Measurements from ENCODE around the gene TAP2. TPM values are rescaled to one million over a fixed set of nuclear protein-coding genes. Genes with fewer than 3 reads are reported as not detected.
A peak's percentile ranks its signal among the peaks of the same experiment; 100 is the strongest.

Gene TAP2
- total RNA-seq, 1 donor from 2014 or later, result 19.3 TPM

DNA sequence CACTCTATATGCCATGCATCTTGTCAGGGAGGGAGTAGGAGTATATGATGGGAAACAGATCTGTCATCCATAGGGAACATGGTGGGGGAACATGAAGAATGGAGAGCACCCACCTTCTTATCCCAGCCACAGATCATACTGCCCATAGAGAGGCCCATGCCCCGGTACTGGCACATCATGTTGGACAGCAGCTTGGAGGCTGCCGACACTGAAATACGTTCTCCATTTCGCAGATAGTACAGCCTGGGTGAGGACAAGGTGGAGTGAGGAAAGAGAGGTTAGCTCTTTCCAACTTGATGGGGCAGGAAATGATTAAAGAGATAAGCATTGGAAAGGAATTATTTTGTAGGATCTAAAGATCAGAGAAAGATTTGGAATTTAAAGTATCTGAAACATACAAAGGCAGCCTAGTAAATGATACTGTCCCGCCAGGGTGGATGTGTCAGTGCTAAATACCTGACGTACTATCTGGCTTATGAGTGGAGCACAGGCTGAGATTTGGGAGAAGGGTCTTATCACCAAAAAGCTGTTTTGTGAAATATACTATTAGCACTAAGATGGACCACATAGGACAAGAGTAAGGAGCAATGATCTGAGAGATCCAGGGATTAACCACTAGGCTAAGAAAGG lies 3.6 kb upstream of the TAP2 start:
- no peak for ATAC-seq

DNA sequence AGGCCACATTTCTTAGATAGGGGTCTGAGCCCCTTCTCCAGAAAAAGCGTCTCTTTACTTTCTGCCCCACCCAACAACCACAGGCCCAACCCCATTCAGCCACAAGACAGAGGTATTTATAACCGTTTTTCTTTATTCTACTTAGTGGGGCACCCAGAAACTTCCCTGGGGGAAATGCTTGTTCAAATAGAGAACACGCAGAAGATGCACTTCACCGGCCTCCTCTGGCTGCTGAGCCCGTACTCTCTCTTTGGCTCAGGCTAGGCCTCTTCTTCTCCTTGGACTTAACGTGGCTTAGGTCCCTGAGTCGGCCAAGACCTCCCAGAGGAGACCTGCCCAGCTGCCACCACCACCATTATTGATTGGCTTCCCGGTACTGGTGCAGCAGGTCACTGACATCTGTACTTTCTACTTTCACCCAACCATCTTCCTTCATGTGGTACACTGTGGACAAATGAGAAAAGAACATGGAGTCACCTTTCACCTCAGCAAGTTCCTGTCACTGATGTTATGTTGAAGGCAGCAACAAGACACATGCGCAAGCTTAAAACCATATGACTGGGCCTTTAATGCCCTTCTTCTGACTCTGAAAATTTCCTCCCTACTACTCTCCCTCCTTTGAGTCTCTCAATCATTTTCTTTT lies 2.2 kb upstream of the TAP2 start:
- DNase-seq (ENCODE audit: missing footprints) (no peak), ATAC-seq (no peak)
- intact Hi-C loops (cut with DNase I), result no loop called here

More for the DNA sequence above, 3.6 kb upstream of the TAP2 start:
- no peak for DNase-seq (ENCODE audit: missing footprints)
- intact Hi-C loops (cut with DNase I), result no loop called here

DNA sequence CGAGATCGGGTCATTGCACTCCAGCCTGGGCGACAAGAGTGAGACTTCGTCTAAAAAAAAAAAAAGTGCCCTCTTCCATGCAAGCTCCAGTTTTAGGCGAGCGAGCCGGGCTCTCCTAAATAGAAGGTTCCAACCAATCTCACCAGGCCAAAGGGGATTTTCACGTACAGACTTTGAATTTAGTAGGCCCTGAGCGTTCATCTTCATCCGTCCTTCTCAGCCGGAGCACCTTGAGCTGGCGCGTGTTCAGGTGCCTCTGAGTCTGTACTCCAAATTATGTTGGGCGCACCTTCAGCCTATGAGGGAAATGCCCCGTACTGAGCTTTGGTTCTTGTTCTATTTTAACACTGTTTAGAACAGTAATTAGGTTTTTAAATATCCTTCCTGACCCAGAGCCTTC lies 817 bp upstream of the TAP2 start:
- ATAC-seq, result no peak
- intact Hi-C loops (cut with DNase I), result loop anchor here (5.0 kb wide), 1 partner anchor 133 kb away; no protein-coding TSS in a partner anchor

DNA sequence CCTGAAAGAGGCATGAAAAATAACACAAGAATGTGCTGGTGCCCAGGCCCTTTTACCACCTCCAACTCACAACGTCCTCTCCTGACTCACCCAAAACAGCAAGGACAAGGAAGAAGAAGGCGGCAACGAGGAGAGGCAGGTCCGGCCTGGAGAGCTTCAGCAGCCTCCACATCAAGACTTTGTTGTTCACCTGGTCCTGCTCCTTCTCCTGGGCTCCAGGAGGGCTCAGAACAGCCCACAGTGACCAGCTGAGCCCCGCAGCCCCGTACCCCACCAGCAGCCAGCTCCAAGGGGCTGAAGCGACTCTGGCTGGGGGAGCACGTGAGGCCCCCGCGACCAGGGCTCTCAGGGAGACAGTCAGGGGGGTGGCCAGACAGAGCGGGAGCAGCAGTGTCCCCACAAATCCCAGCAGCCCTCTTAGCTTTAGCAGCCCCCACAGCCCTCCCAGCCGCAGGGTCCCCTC lies 857 bp downstream of the TAP2 start:
- no peak for ATAC-seq

More for the DNA sequence above, 817 bp upstream of the TAP2 start:
- no peak for DNase-seq (ENCODE audit: missing footprints)

DNA sequence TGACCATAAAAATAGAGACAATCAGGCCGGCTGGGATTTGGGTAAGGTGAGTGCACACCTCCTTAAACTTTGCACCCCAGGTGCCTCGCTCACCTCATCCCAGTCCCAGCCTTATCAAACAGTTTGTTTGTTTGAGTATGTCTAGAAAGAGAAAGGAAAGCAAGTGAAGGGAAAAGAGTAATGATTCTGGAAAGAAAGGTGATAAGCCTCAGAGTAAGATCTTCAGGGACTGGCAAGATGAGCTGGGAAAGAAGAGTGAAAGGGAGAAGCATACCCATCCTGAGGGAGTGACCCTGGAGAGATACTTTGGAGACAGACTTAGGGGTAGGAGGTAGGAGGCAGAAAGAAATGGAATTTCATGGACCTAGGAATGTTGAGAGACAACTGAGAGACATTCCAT lies 1.7 kb downstream of the TAP2 start:
- ATAC-seq, result no peak
- intact Hi-C loops (cut with DNase I), result loop anchor here (5.0 kb wide), 1 partner anchor 135 kb away; no protein-coding TSS in a partner anchor
- no peak for DNase-seq (ENCODE audit: missing footprints)

More for the DNA sequence above, 857 bp downstream of the TAP2 start:
- DNase-seq (ENCODE audit: missing footprints), result no peak
- intact Hi-C loops (cut with DNase I), result loop anchor here (1.0 to 5.0 kb wide), 3 partner anchors 17 to 135 kb away; partner anchors contain the start of gene PSMB9

DNA sequence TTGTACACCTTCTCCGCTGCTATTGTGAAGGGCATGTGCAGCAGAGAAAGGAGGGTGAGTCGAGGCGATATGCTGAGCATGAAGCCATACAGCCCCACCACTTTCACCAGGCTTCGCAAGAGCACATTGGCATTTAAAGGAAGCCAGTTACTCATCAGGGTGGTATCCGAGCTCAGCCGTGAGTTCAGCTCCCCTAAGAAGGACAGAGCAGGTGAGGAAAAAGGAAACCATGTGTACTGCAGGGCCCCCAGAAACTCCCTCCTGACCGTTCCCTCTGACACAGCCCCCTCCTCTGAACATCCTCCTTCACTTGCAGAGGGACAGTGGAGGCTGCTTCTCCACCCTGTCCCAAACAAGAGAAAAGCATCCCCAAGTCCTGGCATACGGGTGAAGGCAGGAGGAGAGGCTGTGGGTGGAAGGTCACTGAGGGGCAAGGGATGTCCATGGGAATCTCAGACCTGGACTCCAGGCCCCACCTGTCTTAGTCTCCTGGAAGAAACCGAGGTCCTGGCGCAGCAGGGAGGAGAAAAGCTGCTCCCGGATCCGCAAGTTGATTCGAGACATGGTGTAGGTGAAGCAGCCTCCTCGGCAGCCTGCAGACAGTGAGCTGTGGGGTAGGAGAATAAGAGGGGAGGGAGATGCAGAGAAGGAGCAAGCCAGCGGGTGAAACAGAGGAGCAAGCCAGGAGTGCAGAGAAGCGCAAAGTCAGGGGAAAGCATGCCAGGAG lies 3.2 kb downstream of the TAP2 start:
- intact Hi-C loops (cut with DNase I), result loop anchor here (5.0 kb wide), 1 partner anchor 137 kb away; no protein-coding TSS in a partner anchor
- no peak for ATAC-seq
- no peak for DNase-seq (ENCODE audit: missing footprints)

DNA sequence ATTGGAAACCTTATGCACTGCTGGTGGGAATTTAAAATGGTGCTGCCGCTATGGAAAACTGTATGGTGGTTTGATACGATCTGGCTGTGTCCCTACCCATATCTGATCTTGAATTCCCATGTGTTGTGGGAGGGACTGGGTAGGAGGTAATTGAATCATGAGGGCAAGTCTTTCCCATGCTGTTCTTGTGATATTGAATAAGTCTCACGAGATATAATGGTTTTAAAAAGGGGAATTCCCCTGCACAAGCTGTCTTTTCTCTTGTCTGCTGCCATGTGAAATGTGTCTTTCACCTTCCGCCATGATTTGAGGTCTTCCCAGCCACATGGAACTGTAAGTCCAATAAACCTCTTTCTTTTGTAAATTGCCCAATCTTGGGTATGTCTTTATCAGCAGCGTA lies 4.9 kb downstream of the TAP2 start:
- no peak for DNase-seq (ENCODE audit: missing footprints)
- ATAC-seq, result no peak
- intact Hi-C loops (cut with DNase I), result no loop called here

DNA sequence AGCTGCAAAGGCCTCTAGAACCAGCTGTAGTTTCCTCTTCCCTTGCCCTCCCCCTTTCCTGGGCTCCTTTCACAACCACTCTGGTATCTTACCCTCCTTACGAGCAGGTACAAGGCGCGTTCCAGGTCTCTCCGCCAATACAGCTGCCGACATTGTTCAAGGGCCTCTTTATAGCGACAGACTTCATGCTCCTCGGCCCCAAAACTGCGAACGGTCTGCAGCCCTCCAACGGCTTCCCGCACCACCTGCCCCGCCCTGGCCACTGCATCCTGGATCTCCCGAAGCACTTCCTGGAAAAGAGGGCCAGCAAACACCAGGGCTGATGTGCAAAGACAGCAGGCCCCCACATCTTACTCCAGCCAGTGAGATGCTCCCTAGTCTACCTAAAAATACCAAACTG lies 6.0 kb downstream of the TAP2 start:
- DNase-seq (ENCODE audit: missing footprints), result no peak
- intact Hi-C loops (cut with DNase I), result no loop called here
- ATAC-seq, result no peak

DNA sequence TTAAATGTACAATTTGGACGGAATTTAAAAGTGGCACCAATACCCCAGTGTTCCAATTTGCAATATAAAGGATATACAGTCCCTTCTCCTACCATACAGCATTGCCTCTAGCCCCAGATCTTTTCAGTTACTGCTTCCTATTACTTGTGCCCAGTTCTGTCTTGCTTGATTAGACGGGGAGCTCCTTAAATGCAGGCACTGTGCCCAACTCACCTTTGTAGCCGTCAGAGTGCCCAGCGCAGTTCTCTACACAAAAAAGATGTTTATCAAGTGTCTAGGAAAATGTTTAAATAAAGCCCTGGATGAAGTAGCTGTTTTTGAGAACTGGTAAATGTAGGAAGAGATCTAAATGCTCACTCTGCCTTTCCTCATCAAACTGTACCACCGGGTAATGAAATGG lies 7.6 kb downstream of the TAP2 start:
- intact Hi-C loops (cut with DNase I), result no loop called here
- DNase-seq (ENCODE audit: missing footprints) (no peak), ATAC-seq (no peak)

DNA sequence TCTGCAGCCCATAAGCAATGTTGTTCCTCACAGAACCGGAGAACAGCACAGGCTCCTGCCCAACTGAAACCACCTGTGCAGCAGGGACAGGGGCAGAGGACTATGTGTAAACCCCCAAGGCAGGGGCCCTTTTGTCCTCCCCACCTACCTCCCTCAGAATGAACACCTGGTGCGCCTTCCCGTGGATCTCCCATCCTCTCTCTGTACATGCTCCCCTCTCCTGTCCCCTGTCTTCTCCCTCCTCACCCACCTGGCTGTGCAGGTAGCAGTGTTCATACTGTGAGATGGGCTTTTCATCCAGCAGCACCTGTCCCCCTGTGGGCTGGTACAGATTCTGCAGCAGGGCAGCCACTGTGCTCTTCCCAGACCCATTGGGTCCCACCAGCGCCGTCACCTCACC lies 8.5 kb downstream of the TAP2 start:
- intact Hi-C loops (cut with DNase I), result no loop called here
- no peak for ATAC-seq
- DNase-seq (ENCODE audit: missing footprints), result no peak

DNA sequence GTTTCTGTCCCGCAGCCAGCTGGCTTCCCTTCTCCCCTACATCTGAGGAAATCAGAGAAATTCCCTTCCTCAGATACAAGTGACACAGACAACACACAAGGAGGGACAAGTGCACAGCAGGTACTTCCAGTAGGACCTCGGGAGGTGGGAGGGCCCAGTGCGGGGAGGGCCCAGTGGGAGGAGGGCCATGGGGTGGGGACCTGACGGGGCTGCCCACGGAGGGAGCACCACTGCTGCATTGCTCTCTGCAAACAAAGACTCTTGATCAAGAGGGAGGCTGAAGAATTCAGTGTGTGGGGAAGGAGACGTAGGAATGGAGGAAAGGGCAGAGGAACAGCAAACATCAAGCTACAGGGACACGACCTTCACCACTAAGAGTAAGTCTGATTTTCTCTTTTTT lies 9.0 kb downstream of the TAP2 start:
- DNase-seq (ENCODE audit: missing footprints), result no peak
- intact Hi-C loops (cut with DNase I), result no loop called here

DNA sequence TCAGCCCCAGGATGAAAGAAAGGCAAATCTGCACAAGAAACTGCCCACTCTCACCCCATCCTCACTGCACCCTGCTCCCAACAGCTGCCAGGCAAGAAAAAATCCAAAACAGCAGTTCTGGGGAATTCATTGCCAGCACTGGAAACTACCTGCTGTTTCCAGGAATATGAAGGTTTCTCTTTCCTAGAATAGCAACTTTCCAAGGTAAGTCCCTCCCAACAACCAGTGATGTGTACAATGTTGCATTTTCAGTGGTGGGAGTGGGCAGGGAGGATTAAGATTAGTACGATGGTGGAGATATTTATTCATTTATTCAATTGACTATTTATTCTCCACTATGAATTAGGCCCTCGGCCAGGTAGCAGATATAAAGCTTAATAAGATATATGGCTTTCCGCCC lies 11.5 kb downstream of the TAP2 start:
- intact Hi-C loops (cut with DNase I), result loop anchor here (2.0 kb wide), 1 partner anchor 38 kb away; no protein-coding TSS in a partner anchor
- DNase-seq (ENCODE audit: missing footprints) (no peak), ATAC-seq (no peak)

More for the DNA sequence above, 9.0 kb downstream of the TAP2 start:
- no peak for ATAC-seq

DNA sequence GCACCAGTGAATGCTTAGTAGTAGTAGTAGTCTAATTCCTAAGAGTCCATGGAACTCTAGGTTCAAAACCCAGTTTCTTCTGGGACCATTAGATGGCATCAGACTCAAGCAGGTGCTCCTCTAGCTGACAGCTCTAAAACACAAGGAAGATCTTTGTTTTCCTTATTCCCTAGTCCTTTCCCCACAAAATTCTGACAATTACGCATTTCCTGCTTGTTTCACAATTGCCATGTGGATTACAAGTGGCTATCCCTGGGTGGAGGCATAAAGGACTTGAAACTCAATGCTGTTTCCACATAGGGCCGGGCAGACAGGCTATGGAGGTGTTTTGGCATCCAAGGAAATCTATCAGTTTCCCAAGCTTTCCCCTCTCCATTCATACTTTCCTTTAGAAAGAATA lies 12.6 kb downstream of the TAP2 start:
- DNase-seq (ENCODE audit: missing footprints) (no peak), ATAC-seq (peak; percentile 85)
- intact Hi-C loops (cut with DNase I), result loop anchor here (2.0 kb wide), 1 partner anchor 39 kb away; no protein-coding TSS in a partner anchor

DNA sequence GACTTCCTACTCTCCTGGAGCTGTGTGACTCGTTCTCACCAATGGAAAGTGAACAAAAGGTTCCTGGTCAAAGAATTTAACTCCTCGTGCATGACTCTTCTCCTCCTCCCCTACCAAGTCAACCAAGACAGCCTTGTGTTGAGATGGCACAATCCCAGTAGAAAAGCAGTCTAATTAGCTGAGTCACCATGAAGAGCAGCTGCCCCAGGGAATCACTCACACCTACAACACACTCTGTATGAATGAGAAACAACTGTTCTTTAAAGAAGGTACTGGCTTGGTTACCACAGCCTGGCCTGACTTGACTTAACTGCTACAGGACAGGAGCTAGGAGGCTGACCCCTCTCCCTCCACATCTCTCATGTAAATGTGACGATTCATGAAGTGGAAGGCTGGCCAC lies 18.8 kb downstream of the TAP2 start:
- intact Hi-C loops (cut with DNase I), result no loop called here
- no peak for ATAC-seq

DNA sequence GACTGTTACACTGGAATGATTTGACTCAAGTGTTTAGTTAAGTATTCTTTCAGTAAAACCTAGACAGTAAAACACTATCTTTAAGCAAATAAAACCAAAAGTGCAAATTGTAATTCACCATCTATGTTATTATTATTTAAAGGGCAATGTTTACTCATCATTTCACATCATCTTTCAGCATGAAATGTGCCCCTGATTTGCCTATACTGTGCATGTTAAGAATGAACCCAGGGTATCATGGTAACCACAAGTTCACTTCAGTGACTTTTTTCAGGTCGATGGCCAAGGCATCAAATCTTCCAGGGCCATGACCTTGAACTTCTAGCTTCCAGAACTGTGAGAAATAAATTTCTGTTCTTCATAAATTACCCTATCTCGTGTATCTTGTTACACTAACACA lies 19.7 kb downstream of the TAP2 start:
- no peak for ATAC-seq
- DNase-seq (ENCODE audit: missing footprints), result no peak
- intact Hi-C loops (cut with DNase I), result no loop called here

More for the DNA sequence above, 18.8 kb downstream of the TAP2 start:
- DNase-seq (ENCODE audit: missing footprints), result no peak

DNA sequence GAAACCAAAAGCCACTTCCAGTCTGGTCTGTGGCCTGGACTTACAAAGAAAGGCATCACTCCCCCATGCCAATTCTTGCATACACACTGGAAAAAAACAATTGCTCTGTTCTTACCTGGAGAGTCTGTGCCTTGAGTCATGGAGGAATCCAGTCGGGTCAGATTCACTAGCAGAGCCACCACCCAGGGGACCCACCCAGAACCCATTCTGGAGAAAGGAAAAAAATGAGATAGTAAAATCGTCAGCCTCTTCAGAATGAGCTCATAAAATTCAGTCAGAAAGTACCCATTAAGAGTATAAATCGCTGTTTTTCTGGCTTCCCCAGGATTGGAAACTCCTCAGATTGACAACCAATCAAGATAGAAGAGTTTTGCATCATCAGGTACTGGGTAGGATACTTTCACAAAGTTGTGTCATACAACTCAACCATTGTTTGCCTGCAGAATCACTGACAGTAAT lies 21.8 kb downstream of the TAP2 start, which contains the start of gene HLA-DOB:
Gene HLA-DOB (minus strand): TSS at position 257 of the 459 bp plus-strand sequence. CDS start 51 bp downstream, at position 206.
- DNase-seq (ENCODE audit: missing footprints) (no peak), ATAC-seq (no peak)
- intact Hi-C loops (cut with DNase I), result no loop called here

DNA sequence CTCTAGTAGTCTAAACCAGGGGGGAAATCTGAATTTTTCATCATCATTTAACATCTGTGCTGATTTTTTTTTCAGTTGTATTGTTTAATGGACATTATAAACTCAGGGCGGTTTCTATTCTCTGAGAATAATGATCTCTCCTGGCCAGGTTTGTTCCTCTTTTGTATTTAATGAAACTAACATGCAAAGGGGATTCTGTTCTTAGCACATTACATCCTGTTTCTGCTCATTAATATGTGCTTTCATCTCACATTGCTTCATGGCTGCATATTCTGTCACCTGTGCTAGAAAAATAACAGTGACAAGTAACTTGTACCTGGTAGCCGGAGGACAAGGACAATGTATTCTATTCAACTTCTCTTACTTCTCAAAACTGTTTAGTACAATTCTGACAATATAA lies 22.5 kb downstream of the TAP2 start:
- no peak for DNase-seq (ENCODE audit: missing footprints)
- no peak for ATAC-seq
- intact Hi-C loops (cut with DNase I), result no loop called here

DNA sequence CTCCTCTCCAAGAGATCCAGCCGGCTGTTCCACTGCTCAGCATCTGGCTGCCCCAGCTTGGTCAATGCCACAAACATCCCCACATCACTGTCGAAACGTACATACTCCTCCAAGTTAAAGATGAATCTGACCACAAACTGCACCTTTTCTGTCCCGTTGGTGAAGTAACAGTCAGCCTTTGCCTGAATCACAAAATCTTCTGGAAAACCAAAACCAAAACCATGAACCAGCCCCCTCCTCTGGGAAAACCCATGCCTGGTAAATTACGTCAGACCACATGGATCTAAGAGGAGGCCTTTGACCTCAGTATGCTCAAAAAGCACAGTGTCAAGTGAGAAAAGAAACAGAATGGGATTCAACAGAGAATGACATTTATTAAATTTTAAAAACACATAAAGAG lies 23.4 kb downstream of the TAP2 start:
- DNase-seq (ENCODE audit: missing footprints), result no peak

DNA sequence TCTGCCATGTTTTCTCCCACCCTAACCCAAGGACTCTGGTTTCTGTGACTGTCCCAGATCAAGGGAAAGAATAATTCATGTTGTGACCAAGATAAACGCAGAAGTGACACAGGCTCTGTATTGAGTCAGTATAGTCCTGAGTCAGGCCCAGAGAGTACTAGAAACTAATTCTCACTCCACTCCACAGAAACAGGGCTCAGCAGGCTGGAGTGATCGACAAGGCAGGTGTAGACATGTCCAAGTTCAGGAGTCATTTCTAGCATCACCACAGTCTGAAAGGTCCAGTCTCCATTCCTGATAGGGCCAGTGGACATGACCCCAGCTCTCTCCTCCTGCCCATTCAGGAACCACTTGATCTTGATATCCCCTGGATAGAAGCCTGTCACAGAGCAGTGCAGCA lies 24.4 kb downstream of the TAP2 start:
- no peak for ATAC-seq
- DNase-seq (ENCODE audit: missing footprints), result no peak
- intact Hi-C loops (cut with DNase I), result no loop called here

More for the DNA sequence above, 23.4 kb downstream of the TAP2 start:
- intact Hi-C loops (cut with DNase I), result no loop called here
- ATAC-seq, result peak; percentile 39

All from Right ventricle myocardium inferior (tissue), 1 donor.